ENCODE measurements around the gene LRBA.
"Not testable (repeated sequence)": the region's sequence is repeated elsewhere in the genome, so short reads cannot be mapped to it uniquely, and the experiment has no call there.

Gene LRBA

DNA sequence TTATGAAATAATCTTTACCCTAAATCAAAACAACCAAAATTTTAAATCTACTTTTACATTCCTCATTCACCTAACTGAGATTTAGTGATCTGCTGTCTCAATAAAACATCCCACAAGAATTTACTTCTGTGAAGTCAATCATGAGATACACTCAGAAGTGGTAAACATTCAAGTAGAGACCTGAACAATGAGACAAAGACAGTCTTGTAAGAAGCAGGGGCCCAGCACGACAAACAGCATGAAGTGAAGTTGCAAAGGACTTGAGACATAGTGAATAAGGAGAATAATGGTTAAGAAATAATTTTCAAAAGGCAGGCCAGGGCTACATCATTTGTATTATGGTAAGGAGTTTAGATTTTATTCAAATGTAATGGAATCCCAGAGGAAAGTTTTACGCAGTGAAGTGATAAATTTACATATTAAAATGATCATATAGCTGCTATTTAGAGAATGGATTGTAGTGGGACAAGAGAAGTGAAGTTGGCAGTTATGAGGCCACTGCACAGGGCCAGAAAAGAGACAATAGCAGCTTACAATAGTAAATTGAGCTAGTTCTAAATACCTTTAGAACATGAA lies 331.2 kb downstream of the LRBA start:
- no peak for DNase-seq (ENCODE audit: low read depth in 2 of 3, low spot score in 1 of 3)

DNA sequence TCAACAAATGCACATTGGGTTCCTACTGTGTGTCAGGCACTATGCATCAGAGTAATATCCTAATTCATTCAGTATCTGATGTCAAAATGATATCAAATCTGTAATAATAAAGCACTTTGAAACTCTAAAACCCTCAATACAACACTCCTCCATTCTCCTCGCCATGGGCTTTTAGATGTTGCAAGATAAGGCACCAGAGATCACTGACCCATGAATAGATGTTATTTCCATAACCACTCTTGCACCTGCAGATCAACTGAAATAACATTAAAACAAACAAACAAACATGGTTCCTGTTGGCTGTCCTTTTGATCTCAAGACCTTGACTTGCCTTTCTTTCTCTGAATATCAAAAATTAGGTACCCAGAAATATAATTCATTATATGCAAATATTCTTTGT lies 333.0 kb downstream of the LRBA start:
- DNase-seq (ENCODE audit: low read depth in 2 of 3, low spot score in 1 of 3): no peak

- no peak for DNase-seq (ENCODE audit: low read depth in 2 of 3, low spot score in 1 of 3)
Measured at GRCh38 chr4:150681063-150681462, 334.0 kb downstream of the LRBA start.

DNA sequence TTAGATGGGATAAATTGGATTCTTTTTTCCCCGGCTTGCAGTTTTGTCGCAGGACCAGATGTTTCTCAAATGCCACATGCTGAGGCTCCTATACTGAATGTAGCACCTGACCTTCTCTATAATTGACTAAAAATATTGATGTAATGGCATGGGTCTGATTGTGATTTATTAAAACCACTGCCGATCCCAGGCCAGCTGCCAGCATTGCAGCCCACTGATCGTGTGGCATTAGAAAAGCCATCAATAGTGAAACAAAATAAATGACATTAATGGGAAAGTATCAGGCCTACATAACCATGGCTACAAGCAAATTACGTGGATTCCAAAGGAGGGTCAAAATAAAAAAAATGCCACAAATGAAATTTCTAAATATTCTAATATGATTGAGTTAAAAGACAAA lies 334.4 kb downstream of the LRBA start:
- no peak for DNase-seq (ENCODE audit: low read depth in 2 of 3, low spot score in 1 of 3)

DNA sequence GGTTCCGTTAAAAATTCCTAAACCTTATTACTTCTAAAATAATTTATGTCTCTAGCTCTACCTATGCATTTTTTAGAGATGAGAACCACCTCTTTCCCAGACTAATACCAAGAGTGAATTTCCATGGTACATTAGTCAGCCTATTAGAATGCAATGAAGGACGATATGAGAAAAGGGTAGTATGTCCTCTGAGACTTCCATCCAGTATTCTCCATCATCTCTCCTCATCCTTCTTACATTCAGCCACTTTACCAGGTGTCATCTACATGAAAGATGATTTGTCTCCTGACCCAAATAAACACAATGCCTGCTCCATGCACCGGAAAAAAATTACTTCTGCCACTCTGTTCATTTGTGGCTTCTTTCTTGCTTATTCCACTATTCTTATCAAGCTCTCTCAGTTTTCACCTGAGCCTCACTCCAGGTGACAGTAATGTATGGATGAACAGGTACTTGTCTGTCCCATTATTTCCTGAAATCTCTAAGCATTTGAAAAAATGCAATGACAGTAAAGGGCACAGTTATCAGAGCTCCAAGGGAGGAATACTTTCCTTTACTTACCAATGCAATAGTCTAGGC lies 335.2 kb downstream of the LRBA start:
- no peak for DNase-seq (ENCODE audit: low read depth in 2 of 3, low spot score in 1 of 3)

GRCh38 chr4:150679018-150679764 lies 335.9 kb downstream of the LRBA start:
- DNase-seq (ENCODE audit: low read depth in 2 of 3, low spot score in 1 of 3): no peak

- no peak for DNase-seq (ENCODE audit: low read depth in 2 of 3, low spot score in 1 of 3)
Measured at GRCh38 chr4:150673793-150674192, 341.3 kb downstream of the LRBA start.

GRCh38 chr4:150668824-150669223 lies 346.3 kb downstream of the LRBA start:
- DNase-seq (ENCODE audit: low read depth in 2 of 3, low spot score in 1 of 3): no peak

DNA sequence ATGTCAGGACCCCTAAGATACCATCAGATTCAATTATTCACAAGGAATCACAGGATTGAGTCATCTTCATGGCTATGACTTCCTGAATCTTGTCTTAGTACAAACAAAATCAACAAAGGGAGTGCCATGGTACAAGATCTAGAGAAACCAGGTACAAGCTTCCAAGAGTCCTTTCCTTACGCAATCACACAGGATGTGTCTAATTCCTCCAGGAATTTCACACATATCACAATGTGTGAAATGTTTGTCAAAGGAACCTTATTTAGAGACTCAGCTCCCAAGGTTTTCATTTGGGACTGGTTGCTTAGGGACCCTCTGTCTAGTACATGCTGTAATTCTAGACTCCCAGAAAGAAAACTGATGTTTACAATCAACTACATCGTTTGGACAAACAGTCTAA lies 350.1 kb downstream of the LRBA start:
- no peak for DNase-seq (ENCODE audit: low read depth in 2 of 3, low spot score in 1 of 3)

- DNase-seq (ENCODE audit: low read depth in 2 of 3, low spot score in 1 of 3): no peak
Measured at GRCh38 chr4:150662686-150663085, 352.4 kb downstream of the LRBA start.

DNA sequence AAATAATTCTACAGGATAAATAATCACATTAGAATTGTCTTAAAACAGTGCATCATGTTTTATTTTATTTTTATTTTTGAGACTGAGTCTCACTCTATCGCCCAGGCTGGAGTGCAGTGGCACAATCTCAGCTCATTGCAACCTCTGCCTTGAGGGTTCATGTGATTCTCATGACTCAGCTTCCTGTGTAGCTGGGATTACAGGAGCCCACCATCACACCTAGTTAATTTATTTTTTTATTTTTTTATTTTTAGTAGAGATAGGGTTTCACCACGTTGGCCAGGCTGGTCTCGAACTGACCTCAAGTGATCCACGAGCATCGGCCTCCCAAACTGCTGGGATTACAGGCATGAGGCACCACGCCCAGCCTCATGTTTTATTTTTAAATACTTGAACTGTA lies 353.5 kb downstream of the LRBA start:
- not testable (repeated sequence) for DNase-seq (ENCODE audit: low read depth in 2 of 3, low spot score in 1 of 3)

DNA sequence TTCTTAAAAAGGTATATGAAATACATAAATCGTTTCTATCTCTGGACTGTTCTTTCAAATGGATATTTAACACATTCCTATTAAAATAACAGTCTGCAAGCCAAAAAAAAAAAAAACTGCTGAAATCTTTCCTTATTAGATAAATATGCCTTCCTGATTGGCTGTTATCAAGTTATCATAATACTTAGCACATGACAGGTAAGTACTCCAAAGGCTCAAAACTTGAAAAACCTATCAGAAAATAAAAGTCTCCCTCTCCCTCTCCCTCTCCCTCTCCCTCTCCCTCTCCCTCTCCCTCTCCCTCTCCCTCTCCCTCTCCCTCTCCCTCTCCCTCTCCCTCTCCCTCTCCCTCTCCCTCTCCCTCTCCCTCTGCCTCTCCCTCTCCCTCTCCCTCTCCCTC lies 356.8 kb downstream of the LRBA start:
- not testable (repeated sequence) for DNase-seq (ENCODE audit: low read depth in 2 of 3, low spot score in 1 of 3)

DNA sequence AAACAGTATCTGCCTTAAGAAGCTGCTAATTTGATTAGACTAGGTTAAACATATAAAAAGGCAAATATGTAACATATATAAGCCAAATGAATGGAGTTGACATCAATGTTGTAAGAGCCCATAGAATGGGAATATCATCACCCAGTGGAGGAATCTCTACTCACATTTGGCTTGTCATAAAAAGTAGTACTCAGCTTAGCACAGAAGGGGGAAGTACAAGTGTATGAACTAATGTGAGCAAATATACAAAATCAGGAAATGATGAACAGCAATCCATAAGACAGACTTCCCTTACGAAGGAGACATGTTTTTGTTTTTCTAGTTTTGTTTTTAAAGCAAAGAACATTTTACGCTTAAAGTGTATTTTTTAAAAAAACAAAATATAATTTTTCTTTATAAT lies 358.2 kb downstream of the LRBA start:
- DNase-seq (ENCODE audit: low read depth in 2 of 3, low spot score in 1 of 3): no peak

GRCh38 chr4:150650751-150651150 lies 364.3 kb downstream of the LRBA start:
- DNase-seq (ENCODE audit: low read depth in 2 of 3, low spot score in 1 of 3): no peak

- no peak for DNase-seq (ENCODE audit: low read depth in 2 of 3, low spot score in 1 of 3)
Measured at GRCh38 chr4:150648123-150648522, 367.0 kb downstream of the LRBA start.

DNA sequence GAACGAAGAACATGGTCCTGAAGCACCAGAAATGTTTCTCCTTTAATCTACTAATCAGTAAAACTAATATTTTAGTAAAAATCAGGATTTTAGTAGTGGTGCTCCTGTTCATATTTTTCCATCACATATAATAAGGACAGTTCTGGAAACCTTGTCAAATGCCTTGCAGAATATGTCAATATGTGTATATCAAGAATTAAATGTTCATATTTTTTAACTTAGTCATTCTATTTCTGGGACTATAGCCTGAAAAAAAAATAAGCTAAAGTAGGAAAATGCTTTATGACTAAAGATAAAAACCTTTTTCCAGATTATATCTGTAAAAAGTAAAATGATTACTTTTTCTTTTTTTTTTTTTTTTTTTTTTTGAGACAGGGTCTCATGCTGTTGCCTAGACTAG lies 368.1 kb downstream of the LRBA start:
- no peak for DNase-seq (ENCODE audit: low read depth in 2 of 3, low spot score in 1 of 3)

- no peak for DNase-seq (ENCODE audit: low read depth in 2 of 3, low spot score in 1 of 3)
Measured at GRCh38 chr4:150641612-150642011, 373.5 kb downstream of the LRBA start.

DNA sequence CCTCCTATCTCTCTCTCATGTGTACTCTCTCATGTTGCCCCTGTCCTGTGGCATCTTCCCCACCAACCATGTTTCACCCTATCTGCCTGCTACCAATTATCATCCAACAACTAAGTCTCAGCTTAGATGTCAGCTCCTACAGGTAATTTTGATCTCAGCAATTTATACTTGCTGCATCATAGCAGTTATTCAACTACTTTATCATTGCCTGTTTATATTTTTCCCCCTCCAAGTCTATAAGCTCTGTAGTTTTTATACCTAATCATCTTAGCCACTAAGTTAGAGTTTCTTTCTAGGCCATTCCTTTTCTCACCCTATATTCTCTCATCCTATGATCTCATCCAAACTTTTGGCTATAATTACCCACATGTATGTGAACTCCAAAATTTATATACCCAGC lies 382.4 kb downstream of the LRBA start:
- no peak for DNase-seq (ENCODE audit: low read depth in 2 of 3, low spot score in 1 of 3)

- DNase-seq (ENCODE audit: low read depth in 2 of 3, low spot score in 1 of 3): no peak
Measured at GRCh38 chr4:150628073-150628472, 387.0 kb downstream of the LRBA start.

DNA sequence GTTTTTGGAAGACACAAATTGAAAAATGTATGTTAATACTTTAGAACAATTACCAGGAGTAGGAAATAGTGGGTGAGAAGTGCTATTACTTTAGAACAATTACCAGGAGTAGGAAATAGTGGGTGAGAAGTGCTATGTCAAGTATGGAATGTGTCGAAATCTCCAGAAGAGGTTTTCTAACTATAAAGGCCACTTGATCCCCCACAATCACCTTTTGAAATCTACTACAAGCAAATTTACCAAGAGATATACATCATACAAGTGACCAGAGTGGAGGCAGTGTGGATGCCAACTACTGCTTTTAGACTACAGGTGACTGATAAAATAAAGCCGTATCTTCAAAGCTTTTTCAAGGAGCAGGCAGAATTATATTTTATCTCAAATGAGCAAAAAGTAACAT lies 390.1 kb downstream of the LRBA start:
- DNase-seq (ENCODE audit: low read depth in 2 of 3, low spot score in 1 of 3): no peak

DNA sequence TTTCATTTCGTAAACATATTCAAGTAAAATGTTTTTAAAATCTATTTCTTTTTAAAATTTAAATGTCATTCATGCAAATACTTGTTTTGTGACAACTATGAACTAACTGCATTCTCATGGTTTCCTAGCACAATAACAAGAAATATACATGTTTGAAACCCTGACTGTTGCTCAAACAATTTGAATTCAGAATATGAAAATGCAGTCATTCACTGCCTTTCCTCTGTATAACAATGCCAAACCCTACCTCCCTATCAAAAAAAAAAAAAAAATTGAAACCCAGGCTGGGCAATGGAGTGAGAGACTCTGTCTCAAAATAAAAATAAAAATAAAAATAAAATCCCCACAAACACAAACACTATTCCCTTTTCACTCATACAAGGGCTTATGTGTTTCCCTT lies 391.0 kb downstream of the LRBA start:
- no peak for DNase-seq (ENCODE audit: low read depth in 2 of 3, low spot score in 1 of 3)

DNA sequence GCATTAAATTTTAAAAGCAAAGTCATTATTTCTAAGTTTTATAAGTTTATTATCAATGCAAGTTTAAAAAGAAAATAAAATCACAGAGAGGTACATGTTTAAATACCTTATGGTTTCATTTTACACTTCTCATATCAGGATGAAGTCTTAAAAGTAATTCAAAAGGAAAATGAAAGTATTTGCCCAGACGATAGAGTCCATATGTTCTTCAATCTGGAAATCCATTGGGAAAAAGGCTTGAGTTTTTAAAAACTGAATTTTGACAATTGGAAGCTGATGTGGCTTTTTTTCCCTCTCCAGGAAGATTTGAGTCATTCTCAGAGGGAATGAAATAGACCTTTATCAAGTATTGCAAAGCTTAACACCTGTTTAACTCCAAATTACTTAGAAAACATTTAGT lies 396.0 kb downstream of the LRBA start:
- DNase-seq (ENCODE audit: low read depth in 2 of 3, low spot score in 1 of 3): no peak

DNA sequence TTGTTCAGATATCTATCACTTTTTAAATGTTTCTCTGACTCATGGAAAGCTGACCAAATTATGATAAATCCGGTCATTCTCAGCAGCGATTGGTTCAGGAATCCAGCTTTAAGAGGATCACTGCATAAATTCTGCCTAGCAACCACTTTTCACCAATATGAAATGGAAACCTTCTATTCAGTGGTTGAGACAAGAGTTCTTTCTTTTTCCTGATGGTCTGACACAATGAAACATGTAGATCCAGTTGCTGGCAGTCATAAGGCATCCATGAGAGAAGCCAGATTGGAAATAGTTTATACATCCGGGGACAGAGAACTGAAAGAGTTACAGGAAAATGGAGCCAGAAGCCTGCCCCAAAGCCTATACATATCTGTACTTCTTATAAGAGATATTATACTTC lies 406.0 kb downstream of the LRBA start:
- no peak for DNase-seq (ENCODE audit: low read depth in 2 of 3, low spot score in 1 of 3)
